OCI-LY3 (cell line): Measurements from ENCODE around the gene LAMA4.
"Not testable (repeated sequence)": the region's sequence is repeated elsewhere in the genome, so short reads cannot be mapped to it uniquely, and the experiment has no call there.

Source experiments
- EZH2phosphoT487 ChIP-seq: fragments of 200-600 bp; shearing (Covaris generic); IDR thresholded peaks from 2 replicates; pipeline ENCODE4 v1.6.1; 2018; ENCODE audit warnings: antibody characterized with exemption, mixed run types, low read depth
- TF ChIP-seq, protein P1 (sequence below): fragments of 200-600, 300-600 bp; sonication (generic); IDR thresholded peaks from 2 replicates; pipeline ENCODE4 v1.5.1; 2014; ENCODE audit warnings: antibody characterized with exemption, low read length, low read depth

DNA sequence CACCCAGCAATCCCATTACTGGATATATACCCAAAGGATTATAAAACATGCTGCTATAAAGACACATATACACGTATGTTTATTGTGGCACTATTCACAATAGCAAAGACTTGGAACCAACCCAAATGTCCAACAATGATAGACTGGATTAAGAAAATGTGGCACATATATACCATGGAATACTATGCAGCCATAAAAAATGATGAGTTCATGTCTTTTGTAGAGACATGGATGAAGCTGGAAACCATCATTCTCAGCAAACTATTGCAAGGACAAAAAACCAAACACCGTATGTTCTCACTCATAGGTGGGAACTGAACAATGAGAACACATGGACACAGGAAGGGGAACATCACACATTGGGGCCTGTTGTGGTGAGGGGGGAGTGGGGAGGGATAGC is 148.3 kb downstream of the LAMA4 start:
- TF ChIP-seq, protein P1, sequence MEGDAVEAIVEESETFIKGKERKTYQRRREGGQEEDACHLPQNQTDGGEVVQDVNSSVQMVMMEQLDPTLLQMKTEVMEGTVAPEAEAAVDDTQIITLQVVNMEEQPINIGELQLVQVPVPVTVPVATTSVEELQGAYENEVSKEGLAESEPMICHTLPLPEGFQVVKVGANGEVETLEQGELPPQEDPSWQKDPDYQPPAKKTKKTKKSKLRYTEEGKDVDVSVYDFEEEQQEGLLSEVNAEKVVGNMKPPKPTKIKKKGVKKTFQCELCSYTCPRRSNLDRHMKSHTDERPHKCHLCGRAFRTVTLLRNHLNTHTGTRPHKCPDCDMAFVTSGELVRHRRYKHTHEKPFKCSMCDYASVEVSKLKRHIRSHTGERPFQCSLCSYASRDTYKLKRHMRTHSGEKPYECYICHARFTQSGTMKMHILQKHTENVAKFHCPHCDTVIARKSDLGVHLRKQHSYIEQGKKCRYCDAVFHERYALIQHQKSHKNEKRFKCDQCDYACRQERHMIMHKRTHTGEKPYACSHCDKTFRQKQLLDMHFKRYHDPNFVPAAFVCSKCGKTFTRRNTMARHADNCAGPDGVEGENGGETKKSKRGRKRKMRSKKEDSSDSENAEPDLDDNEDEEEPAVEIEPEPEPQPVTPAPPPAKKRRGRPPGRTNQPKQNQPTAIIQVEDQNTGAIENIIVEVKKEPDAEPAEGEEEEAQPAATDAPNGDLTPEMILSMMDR = not testable (repeated sequence)
- TF ChIP-seq EZH2phosphoT487 = not testable (repeated sequence)
